ENCODE data around the gene MDFI.

Gene MDFI

DNA sequence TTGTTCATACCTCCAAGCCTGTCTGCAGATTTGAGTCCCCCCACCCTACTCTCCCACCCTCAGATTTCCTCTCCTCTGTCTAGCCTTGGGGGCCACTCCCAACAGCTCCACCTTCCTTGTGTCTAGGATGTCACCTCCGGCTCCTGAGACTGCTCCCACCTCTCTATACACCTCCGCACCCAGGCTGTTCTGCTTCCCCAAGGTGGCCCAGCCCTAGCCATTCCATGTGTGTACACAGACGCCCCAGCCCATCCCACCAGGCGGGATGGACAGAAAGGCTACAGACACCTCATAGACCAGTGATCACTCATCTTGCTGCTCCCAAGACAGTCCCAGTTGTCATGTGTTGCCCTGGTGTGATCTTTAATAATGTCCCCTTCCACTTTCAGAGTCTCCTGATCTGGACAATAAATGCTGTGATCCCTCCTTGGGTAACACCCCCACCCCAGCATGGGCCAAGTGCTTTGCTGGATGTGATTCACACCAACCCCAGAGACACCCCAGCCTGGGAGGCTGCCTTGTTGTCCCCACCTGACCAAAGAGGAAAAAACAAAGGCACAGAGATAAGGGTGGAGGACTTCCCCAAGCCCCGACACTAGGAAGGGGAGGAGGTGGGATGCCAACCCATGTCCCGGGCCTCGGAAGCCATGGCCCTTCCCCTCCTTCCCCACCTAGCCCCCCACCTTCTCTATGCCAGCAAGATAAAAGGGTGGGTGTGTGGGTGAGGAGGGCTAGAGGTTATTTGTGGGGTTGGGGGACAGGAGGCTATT is 36.1 kb downstream of the MDFI start:
- DNase-seq, result no peak

DNA sequence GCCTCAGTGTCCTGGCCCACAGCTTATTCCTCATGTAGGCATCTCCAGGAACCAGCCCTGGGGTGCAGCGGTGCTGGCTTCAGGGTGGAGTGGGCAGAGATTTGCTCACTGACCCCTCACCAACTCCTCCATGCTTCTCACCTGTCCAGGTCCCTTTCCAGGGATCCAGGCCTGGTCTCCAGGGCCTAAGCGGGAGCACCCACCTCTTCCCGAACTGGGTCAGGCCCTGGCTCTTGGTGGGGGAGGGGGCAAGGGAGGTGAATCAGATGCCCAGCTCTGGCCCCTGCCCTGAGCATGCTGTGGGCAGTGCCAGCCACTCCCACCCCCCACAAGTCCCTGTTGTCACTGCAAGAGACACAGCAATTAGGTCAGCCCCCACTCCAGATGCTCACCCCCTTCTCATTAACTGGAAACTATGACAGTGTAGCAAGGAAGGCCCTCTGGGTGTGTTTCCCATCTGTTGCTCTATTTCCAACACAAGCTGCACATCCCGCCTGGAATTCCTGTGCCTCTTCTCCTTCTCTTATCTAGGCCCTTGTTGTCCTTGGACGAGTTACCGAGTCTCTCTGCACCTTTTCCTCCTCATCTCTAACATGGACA is 37.0 kb downstream of the MDFI start:
- DNase-seq, result peak; percentile 21 to 66

DNA sequence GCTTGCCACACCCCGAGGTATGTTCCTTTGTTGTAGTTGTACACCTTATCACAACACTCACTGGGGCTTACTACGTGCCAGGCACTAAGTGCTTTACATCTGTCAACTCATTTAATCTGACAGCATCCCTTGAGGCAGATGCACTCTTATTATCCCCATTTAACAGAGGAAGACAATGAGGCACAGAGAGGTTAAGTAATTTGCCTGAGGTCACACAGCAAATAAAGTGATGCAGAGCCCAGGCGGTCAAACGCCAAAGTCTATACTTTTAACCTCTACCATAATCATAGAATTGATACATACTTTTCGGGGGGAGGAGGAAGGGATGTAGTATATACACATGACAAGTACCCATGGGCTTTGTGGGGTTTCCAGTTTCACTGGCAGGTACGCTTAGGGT is 37.7 kb downstream of the MDFI start:
- DNase-seq, result no peak

DNA sequence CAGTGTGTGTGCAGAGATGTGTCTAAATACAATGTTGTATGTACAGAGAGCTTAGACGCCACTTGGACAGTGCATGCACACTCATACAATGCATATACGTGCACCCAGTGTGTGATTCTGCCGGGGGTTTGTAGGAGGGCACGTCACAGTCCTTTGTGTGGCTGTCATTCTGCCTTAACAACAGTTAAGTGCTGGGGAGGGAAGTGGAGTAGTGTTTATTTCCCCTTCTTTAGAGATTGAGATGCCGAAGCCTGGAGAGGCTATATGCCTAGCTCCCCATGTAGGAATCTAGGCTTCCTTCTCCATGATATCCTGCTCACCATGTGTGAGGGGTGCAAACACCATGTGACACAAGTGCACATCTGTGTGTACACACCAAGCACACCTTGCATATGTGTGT is 38.2 kb downstream of the MDFI start:
- DNase-seq, result no peak

DNA sequence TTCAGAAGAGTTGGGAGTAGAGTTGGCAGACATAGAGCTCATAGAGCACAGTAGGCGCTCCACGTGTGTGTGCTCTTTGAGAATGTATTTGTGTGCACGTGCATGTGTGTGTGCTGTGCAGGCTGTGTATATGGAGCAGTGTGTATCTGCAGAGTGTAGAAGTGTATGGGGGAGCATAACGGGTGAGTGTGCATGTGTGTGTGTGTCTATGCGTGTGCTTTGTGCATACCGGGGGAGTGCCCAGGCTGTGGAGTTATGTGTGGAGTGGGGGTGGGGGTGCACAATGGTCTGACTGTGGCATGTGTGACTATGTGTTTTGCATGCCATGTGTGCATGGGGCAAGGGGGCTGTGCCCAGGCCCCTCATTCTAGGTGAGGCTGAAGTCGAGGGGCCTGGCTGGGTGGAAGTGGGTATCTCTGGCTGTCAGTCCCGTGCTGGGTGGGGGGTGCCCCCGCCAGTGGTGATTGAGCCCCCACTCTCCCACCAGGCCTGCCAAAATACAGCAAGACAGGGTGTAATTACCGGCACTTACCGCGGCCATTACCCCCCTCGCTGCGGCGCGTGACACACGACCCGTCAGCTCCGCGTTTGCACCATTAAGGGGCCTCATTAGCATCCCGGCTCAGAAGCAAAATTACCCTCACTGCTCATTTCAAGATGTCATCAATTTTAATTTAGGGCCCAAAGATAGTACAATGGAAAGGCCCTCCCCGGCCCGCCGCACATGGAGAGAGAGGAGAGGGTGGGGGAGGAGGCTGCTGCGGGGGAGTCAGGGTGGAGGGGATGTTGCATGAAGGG is 39.1 kb downstream of the MDFI start:
- no peak for DNase-seq

DNA sequence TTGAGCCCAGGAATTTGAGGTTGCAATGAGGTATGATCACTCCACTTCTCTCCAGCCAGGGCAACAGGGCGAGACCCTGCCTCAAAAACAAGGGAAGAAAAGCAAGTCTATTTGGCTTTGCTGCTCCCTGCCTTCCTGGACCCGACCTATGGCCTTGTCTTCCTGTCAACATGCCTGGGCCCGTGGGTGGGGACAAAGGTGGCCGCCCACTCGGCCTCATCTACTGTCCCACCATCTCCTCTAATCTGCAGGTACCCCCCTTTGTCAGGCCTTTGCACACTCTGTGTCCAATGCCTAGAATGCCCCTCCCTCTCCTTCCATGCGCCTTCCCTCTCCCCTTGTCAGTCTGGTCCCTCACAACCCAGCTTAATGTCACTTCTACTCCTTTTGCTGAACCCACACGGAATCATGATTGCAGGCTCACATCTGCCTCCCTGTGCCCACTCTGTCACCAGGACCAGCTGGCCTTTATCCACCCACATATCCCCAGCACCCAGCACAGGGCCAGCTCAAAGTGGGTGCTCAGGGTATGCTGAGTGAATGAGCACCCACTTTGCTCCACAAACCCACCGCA is 40.3 kb downstream of the MDFI start:
- DNase-seq, result no peak

DNA sequence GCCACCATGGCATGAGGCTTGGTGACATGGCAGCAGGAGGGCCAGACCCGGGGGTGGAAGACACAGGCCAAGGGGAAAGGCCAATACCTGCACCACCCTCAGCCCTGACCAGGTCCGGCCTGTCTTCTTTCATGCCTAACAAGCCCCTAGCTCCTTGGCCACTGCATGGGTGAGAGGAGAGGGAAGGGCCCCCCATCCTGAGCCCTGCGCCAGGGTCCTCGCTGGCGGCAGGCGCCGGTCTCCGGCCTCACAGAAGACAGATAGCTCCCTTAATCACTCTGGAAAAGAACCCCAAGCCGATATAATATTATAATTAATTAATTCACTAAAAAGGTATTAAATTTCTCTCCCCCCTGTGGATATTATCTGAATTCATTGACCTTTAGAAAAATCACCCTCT is 41.4 kb downstream of the MDFI start:
- DNase-seq, result no peak

DNA sequence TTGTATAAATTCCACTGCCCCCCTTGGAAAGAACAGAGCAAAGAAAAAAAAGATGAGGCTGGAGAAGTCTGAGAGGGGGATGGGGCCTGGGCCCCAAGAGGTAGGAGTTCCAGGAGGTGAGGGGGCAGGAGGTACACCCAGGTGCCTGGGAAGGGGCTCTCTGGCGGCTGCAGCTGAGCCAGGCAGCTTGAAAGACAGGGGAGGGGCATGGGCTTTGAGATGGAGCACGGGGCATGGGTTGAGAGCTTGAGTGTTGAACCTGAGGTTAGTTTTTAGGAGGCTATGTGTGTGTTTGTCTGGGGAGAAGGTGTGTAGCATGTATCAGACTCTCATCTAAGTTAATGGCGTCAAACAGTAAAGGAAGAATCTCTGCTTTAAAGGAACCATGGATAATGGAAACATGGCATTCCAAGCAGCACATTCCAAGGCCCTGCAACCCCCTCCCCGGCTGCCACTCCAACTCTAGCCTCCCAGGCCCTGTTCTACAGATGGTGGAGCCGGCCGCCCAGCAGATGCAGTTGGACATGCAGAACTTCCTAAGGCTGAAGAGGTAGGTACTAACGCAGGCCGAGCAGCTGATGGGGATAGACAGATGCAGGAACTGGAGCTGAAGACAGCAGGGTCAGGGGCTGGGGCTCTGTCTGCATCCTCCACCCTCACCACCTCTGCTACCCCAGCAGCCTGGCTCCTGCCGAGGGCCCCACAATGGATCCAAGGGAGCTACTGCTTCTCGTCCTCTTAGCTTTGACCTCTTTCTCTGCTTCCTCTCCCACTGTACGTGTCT is 42.1 kb downstream of the MDFI start:
- no peak for DNase-seq

DNA sequence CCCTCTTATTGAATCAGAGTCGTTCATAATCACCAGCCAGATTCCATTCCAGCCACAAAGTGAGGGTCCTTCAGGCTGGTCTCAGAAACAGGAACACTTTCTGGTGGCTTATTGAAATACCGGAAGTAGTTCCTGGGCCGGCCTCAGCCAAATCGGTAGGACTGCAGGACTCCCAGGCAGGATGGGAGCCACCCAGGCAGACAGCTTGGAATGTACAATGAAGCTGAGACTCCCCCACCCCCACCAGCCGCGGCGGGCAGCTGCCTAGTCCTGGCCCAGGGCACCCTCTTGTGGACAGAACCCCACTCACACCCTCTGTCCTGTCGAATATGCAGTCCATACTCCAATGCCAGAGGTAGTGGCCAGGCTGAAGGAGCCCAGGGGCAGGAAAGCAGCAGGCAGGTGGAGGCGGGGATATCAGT is 43.8 kb downstream of the MDFI start:
- peak; percentile 70 to 87 for DNase-seq

DNA sequence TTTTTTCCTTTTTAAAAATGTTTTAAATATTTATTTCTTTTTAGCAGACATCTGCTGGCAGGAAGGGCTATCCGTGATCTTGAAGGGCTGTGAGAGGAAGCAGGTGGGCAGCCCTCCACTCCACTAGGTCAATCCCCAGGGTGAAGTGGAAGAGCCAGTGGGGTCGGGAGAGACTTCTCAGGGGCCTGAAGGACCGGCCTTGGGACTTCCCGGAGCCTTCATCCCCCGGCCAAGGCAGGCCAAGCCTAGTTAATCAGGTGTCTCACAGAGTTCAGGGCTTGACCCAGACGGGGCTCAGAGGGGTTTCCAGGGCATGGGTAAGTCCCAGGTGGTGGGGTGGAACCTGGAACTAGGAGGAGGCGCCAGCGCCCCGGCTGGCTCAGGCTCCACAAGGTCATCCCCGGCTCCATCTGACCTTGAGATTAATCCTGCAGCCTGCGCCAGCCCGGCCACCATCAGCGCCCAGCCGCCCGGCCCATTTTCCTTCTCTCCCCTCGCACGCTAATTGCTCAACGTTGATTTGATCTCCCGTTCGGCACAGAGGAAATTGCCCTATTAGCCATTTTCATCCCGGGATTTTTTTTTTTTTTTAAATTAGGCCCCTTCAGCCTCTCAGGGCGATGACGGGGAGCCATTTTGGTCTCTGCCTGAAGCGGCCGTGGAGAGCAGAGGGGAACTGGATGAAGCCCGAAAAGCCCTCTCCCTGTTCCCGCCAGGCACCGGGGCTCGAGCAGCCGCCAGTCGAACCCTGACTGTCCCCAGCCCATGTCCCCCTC is 44.4 kb downstream of the MDFI start:
- no peak for DNase-seq

DNA sequence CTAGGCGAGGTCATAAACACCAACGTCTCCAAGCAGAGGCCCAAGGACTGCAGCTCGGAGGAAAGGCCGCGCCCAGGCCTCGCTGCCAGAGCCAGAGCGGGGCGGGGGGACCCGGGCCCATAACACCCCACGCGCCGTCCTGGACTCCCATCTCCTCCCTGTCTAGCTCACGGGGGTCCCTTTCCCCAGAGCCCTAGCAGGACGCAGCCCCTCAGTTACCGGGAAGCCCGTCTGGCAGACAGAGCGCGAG is 44.9 kb downstream of the MDFI start:
- DNase-seq, result no peak

DNA sequence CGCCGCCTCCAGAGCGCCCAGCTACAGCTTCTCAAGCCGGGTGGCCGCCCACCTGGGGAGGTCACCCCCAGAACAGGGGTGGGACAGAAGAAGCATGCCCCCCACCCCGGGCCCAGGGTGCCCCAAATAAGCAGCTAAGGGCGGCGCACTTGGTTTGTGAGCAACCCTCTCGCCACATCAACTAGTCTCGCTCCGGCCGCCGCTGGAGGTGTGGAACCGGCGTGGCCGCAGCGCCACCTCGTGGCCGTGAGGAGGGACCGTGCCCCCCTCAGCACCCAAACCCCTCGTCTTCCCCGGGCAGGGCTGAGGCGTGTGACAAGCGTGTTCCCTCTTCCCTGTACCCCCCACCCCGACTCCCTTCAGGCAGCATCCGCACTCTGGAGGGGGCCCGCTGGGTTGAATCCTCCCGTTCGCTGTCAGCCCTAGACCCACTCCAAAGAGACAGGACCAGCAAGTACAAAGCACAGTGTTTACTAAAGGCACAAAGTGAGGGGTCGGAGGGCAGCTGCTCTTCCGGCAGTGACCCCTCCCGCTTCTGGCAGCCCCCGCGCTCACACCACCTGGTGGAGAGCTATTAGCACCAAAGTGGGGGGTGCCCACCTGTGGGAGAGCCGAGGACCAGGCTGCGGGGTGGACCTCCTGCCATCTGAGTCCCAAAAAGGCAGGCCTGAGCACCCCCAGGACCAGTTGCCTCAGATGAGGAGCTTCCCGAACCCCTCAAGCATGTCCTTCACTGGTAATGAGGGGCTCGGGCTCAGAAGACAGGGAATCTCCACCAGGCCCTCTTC is 45.4 kb downstream of the MDFI start:
- peak; percentile 13 to 69 for DNase-seq

DNA sequence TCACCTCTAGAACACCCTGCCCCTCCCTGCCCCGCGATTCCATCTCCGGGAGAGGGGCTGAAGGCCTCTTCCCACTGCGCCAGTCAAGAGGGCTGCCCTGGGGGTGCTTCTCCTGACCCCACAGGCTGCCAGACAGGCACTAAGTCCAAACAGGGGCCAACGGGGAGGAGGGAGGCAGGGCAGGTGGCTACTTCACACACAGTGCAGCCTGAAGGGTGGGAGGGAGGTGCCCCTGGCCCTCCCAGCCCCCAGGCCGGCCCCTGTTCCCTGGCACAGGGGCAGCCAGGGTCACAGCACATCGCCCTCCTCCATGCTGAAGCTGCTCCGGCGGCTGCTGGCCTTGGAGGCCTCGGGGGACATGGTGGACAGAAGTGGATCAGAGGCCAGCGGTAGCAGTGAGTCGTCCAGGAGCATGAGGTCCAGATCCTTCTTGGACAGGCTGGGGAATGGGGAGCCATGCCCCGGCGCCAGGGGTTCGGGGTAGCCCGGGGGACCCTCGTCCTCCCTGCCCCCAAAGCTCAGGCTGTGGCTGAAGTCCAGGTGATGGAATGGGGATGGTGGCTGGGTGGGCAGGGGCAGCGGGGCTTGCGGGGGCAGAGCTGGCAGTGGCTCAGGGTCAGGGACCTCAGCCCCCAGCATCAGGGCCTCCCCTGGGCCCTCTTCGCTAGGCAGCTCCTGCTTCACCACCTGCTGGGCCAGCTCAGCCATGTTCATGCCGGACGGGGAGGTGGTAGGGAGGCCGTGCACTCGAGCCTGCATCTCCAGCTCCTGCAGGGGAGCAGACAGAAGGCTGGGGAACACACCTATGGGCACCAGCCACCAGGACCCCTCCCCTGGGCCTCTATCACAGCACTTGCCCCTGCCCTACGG is 46.3 kb downstream of the MDFI start:
- no peak for DNase-seq

DNA sequence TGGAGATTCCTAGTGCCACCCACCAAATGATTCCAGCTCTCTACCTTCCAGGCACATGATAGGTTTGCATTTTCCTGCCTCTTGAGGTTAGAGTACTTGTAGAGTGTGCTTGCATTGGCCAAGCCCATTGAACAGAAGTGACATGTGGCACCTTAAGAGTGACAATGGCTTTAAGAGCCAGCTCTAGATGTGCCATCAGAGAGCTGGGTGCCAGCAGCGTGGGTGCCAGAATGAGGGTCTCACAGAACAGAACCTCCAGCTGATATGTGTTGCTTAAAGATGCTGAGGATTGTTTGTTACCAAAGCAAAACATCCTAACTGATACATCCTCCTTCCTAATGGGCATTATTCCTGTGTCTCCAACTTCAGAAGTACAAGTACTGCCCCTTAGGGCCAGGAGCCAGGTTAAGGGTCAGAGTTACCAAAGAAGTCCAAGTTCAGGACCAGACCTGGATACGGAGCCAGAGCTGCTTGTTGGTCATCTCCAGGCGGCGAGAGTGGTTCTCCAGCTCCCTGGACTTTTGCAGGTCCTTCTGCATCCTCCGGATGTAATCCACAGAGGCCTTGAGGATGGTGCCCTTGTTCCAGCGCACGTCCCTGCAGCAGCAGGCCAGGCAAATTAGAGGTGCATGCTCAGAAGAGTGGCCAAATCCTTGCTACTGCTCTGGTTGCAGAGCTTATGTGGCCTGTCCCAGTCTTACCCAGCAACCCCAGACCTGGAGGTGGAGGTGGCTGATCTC is 47.5 kb downstream of the MDFI start:
- DNase-seq, result no peak

DNA sequence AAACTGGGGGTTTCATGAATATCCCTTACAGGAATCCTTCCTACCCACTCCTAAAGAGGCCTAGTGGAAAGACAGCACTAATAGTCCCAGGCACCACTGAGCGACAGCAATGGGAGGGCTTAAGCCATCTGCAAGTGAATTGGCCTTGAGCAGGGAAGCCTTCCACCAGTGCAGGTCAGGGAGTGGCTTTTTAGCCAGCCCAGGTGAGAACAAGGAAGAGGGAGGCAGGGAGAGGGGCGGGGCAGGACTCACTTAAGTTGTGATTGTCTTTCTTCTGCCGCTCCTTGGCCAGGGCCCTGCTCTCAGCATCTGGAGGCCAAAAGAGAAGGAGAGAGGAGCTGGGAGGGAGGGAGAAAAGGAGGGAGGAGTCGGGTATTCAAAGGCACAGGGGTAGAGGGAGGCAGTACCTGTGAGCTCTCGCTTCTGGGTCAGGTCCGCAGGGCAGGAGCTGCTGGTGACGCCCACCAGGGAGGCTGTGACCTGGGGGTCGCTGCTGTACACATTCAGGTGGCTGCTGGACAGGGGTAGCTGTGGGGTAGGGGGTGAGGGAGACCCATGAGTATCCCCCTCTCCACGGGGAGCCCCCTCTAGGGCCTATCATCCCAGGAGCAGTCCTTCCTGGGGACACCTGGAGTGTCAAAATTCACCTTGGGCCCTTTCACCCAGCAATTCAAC is 49.4 kb downstream of the MDFI start:
- no peak for DNase-seq

DNA sequence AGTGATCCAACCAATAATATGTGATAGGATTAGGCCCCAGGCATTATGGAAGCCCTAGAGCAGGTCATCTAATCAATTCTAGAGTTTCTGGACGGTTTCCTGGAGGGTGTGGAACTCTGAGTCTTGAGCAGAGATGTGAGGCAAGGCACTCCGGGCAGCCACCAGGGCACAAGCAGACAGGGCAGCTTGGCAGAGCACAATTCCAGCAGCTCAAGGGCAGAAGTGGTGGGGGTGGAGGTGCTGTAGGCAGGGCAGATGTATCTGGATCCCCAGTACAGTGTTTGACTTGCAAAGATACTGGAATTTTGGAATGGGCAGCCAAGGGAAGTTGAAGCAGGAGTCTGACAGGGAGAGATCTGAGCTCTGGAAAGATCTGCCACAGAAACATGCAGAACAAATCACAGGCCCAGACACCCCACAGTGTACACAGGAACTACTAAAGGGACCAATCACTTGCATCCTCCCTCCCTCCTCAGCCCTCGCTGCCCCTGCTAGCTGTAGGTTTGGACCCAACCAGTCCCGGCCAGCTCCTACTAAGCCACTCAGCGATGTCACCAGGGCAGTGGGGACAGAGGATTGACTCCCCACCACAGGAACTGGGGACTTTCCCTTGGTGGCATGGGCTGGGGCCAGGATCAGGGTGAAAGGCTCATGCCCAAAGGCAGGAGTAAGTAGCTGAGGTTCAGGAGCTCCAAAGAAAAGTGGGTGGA is 50.1 kb downstream of the MDFI start:
- DNase-seq, result no peak

DNA sequence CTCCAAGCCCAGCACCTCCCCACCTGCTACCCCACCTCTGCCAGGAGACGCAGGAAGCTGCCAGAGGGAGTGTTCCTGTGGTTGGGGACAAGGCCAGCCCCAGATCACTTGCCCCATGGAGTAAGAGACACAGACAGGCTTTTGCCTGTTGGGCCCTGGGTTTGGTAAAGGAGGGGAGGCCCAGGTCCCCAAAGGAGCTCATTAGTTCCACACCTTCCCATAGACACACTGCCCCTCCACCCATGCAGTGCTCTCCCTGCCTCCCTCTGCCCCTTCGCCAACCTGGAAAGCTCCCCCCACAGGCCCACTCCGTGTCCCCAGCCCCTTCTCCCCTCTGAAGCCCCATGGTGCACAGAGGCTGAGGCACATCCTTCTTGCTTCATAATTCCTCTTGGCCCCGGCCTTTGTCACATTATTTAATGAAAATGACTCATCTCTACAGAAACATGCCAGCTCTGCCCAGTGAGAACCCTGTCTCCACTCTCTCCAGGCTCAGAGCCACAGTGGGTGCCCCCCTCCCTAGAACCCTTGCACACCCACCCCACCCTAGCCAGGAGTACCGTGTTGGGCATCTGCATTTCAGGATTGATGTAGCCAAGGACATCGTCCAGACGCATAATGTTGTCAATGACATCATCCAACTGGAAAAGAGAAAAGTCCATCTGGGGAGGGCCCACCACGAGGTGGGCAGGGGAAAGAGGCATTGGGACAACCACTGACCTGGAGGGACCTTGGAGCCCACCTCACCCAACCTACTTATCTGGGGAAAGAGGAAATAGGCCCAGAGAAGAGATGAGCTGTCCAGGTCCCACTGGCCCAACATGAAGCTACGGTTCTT is 51.1 kb downstream of the MDFI start:
- peak in 1 of 2 experiments; percentile 26 for DNase-seq
